Activated T-cell treated with anti-CD3 and anti-CD28 coated beads, Interleukin-2, amount 50 U/mL, for 4 hours (primary cell): ENCODE measurements around the gene GATB. TPM values are rescaled to one million over a fixed set of nuclear protein-coding genes. Genes with fewer than 3 reads are reported as not detected.

Source experiments
- ATAC-seq, 2 donors: fragments of 200-7000 bp; cut with Tn5 transposase; one replicate each; pipeline ENCODE4 v1.10.0; 2021
- DNase-seq: peaks from one replicate; pipeline ENCODE4 v3.0.0-alpha.2; 2020
- H3K27me3 Mint-ChIP-seq: one replicate; pipeline ENCODE4 v1.8.0; 2021; ENCODE audit warnings: low read depth, mixed read lengths
- H3K36me3 Mint-ChIP-seq: one replicate; pipeline ENCODE4 v1.8.0; 2022; ENCODE audit warnings: mixed read lengths; ENCODE audit not compliant: insufficient read depth
- H3K4me1 Mint-ChIP-seq: one replicate; pipeline ENCODE4 v1.8.0; 2021; ENCODE audit warnings: low read depth, mixed read lengths
- H3K4me3 Mint-ChIP-seq: one replicate; pipeline ENCODE4 v1.8.0; 2021; ENCODE audit warnings: mild to moderate bottlenecking, moderate library complexity, mixed read lengths
- H3K9me3 Mint-ChIP-seq: one replicate; pipeline ENCODE4 v1.8.0; 2021; ENCODE audit warnings: mixed read lengths
- total RNA-seq, 3 donors: library from RNA; stranded (reverse); gene quantifications; one replicate each; pipeline ENCODE4 v1.2.1, GENCODE V29; 2021

Gene GATB
- total RNA-seq, 3 donors from 2014 or later, result 18.9 to 23.9 (median 23.2) TPM

DNA sequence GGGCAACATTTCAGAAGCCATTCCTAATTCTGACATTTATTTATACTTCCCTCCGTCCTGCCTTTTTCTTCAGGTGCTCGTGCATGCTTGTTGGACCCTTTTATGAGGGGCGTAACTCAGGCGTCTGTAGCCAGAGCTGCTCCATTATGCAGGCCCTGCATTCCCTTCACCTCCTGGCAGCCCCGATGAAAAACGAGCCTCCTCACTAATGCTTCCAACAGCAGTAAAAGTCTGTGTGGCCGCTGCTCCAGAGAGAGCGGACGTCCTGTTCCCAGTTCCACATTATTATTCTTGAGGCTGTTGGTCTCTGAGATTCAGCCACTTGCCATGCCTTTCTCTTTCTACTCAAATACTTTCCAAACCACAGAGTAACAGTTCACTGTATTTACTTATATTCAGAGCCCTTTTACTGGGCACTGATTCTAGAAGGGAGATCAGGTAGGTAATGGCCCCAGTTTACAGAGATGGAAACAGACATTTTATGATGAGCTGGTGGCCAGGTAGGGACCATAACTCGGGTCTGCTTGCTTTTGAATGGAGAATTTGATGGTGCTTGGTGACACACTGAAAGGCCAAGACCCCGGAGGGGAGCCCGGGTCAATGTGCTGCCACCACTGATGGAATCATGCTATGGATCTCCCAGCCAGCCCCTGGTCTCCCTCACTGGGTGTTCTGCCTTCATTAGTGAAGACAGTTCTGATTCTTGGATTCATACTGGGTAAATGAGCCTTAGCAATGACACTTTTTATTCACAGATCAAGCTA lies 101.0 kb downstream of the GATB start:
- no peaks in the 10 kb centered on the region for H3K36me3 Mint-ChIP-seq
- H3K27me3 Mint-ChIP-seq, result no peaks in the 10 kb centered on the region
- DNase-seq (no peak), ATAC-seq (no peak)
- H3K4me3 Mint-ChIP-seq, result no peak overlapping the region
- H3K9me3 Mint-ChIP-seq, result no peaks in the 10 kb centered on the region
- H3K4me1 Mint-ChIP-seq, result peaks cover 9% of the 10 kb centered on the region

DNA sequence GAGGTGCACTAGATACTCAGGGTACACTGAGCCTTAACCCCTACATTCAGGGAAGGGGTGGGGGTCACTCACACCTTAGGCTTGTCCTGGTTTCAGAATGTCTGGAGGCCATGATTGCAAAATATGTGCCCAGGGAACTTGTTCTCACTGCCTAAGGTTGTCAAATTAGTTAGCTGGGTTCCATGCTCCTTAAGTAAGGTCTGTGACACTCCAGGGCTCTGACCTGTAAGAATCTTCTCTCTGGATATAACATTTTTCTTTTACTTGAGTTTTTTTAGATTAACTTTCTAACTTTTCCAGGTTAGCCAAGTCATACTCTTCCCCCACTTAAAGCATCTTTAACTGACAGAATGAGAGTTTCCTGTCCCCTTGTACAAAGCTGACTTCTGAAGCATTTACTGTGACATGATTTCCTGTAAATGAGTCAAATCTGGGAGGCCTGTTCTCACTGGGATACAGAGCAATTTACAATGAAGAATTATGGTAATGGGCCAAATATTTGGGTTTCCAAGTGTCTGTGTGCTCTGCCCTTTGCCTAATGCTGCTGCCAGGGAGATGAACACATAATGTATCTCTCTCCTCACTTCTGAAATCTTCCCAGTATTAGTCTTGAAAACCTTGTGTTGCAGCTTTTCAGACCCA lies 101.7 kb downstream of the GATB start:
- H3K27me3 Mint-ChIP-seq, result no peaks in the 10 kb centered on the region
- ATAC-seq, result peak in 1 of 2 donors; percentile 75
- H3K9me3 Mint-ChIP-seq, result no peaks in the 10 kb centered on the region
- no peak for DNase-seq
- no peak overlapping the region for H3K4me3 Mint-ChIP-seq
- H3K4me1 Mint-ChIP-seq, result peaks cover 9% of the 10 kb centered on the region
- no peaks in the 10 kb centered on the region for H3K36me3 Mint-ChIP-seq

DNA sequence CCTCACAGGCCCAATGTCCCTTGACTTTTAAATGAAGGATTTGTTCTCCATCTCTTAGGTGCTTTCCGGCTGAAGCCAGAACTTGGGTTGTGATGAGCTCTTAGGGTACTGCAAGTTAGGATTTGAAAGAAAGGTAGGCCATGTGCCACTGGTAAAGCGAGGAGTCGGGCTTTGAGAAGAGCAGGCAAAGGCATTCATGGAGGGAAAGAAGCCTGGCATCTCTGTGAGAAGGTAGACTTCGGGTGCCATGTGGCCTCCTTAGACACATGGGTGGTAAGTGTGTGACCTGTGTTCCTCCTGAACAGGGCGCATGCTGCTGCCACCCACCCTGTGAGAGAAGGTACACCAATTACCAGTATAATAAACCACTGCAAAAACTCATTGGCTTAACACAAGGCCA lies 102.9 kb downstream of the GATB start:
- no peaks in the 10 kb centered on the region for H3K9me3 Mint-ChIP-seq

DNA sequence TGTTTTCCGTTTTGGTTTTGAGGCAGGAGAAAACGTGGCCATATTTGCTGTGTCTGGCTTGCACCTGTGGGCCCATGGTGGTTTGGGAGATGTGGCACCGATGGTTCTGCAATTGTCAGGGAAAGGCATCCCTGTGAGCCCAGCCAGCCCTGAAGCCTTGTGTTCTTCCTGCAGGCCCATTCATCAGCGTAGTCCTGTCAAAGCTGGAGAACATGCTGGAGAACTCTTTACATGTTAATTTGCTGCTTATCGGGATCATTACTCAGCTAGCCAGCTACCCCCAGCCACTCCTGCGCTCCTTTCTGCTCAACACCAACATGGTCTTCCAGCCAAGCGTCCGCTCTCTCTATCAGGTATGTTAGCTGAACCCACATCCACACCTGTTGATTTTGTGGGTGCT lies 104.7 kb downstream of the GATB start:
- no peaks in the 10 kb centered on the region for H3K27me3 Mint-ChIP-seq
- H3K36me3 Mint-ChIP-seq, result no peaks in the 10 kb centered on the region
- DNase-seq (no peak), ATAC-seq (no peak)
- no peak overlapping the region for H3K4me3 Mint-ChIP-seq
- peaks cover 9% of the 10 kb centered on the region for H3K4me1 Mint-ChIP-seq
- no peaks in the 10 kb centered on the region for H3K9me3 Mint-ChIP-seq

More for the DNA sequence above, 102.9 kb downstream of the GATB start:
- no peaks in the 10 kb centered on the region for H3K27me3 Mint-ChIP-seq
- H3K4me1 Mint-ChIP-seq, result peaks cover 9% of the 10 kb centered on the region
- no peaks in the 10 kb centered on the region for H3K36me3 Mint-ChIP-seq
- no peak overlapping the region for H3K4me3 Mint-ChIP-seq
- no peak for DNase-seq
- ATAC-seq, result no peak

DNA sequence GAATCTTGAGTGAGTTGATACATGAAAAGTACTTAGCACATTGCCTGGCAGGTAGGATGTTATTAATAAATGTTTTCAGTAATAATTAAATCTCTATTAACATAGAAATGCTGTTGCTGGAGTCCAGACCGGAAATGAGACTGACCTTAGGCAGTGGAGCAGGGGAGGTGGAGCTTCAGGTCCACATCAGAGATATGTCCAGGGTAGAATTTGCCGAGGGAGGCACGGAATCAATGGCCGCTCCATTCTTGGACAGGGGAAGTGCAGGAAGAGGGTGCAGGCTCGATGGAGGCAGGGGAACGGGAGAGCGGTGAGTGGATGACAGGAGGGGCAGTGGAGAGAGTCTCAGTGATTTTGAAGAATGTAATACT lies 107.3 kb downstream of the GATB start:
- Mint-ChIP-seq H3K36me3 (no peaks in the 10 kb centered on the region), H3K9me3 (no peaks in the 10 kb centered on the region), H3K27me3 (no peaks in the 10 kb centered on the region), H3K4me3 (no peak overlapping the region), H3K4me1 (no peaks in the 10 kb centered on the region)
- no peak for DNase-seq
- ATAC-seq, result no peak

DNA sequence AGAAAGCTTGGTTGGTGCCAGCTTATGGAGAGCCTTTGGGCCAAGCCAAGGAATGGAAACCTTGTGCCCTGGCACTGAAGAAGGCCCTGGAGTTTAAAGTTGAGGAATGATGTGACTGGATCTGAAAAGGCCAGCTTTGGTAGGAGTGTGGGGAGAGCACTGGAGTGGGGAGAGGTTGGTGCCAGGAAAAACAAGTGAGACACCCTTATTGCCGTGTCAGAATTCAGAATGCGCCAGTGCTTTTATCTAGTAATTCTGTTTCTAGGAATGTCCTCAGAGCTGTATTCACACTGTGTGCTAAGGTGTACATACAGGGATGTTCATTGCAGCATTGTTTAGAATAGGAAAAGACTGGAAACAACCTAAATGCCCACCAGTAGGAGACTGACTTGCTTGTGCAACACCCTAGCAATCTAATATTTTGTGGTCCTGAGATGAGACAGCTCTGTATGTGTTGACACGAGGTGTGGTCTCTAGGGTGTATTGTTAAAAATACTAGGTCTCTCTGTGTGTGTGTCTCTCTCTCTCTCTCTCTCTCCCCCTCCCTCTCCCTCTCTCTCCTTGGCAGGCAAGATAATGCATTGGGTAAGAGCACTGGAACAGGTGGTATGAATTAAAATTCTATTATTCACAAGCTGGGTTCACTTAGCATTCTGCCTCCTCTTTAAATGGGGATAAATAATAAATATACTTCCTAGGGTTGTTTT lies 107.8 kb downstream of the GATB start:
- H3K4me3 Mint-ChIP-seq, result no peak overlapping the region
- ATAC-seq (no peak), DNase-seq (no peak)
- no peaks in the 10 kb centered on the region for H3K4me1 Mint-ChIP-seq
- no peaks in the 10 kb centered on the region for H3K9me3 Mint-ChIP-seq
- no peaks in the 10 kb centered on the region for H3K36me3 Mint-ChIP-seq
- no peaks in the 10 kb centered on the region for H3K27me3 Mint-ChIP-seq

DNA sequence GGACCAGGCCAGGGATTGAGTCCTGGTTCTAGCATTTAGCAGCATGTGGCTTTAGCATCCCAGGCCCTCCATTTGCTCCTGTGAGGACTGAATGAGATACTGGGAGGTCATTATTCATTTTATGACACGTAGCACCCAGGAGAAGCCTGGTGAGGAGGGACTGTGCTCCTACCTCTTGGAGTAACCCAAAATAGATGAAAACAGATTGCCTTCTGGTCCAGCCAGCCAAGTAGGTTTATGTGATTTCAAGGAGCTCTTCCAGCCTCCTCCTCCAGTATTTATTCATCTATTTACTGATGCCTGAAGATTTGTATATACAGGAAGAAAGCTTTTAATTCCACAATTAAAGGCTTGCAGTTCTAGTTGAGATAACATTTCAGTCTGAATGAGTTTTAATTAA lies 109.3 kb downstream of the GATB start:
- ATAC-seq, result no peak
- no peaks in the 10 kb centered on the region for H3K4me1 Mint-ChIP-seq
- H3K9me3 Mint-ChIP-seq, result no peaks in the 10 kb centered on the region
- DNase-seq, result no peak
- H3K4me3 Mint-ChIP-seq, result no peak overlapping the region
- no peaks in the 10 kb centered on the region for H3K36me3 Mint-ChIP-seq
- no peaks in the 10 kb centered on the region for H3K27me3 Mint-ChIP-seq

DNA sequence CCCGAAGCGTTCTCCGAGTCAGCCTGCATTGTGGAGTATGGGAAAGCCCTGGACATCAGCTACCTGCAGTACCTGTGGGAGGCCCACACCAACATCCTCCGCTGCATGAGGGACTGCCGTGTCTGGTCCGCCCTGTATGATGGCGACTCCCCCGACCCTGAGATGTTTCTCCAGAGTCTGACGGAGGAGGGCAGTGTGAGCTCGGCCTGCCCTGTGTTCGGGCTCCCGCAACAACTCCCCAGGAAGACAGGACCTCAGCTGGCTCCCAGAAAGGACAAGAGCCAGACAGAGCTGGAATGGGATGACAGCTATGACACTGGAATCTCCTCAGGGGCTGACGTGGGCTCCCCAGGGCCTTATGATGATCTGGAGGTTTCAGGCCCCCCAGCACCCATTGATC lies 111.3 kb downstream of the GATB start:
- DNase-seq, result no peak
- no peak for ATAC-seq
- Mint-ChIP-seq H3K4me3 (no peak overlapping the region), H3K36me3 (no peaks in the 10 kb centered on the region), H3K27me3 (no peaks in the 10 kb centered on the region), H3K9me3 (no peaks in the 10 kb centered on the region), H3K4me1 (no peaks in the 10 kb centered on the region)

DNA sequence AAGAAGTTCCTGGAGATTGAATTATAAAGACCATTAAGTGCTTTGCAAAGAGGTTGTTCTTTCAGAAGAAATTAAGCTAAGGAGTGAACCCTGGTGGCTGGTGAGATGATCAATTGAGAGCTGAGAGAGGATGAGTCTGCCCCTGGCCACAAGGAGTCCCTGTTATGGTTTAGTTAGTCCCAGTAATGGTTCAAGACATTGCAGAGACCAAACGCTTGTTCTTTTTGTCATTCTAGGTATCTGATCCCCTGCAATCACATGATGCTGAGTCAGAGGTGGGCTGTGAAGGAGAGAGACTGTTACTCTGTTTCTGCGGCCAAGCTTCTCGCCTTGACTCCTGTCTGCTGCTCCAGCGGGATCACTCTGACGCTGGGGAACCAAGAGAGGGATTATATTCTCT lies 114.5 kb downstream of the GATB start:
- H3K4me1 Mint-ChIP-seq, result no peaks in the 10 kb centered on the region

DNA sequence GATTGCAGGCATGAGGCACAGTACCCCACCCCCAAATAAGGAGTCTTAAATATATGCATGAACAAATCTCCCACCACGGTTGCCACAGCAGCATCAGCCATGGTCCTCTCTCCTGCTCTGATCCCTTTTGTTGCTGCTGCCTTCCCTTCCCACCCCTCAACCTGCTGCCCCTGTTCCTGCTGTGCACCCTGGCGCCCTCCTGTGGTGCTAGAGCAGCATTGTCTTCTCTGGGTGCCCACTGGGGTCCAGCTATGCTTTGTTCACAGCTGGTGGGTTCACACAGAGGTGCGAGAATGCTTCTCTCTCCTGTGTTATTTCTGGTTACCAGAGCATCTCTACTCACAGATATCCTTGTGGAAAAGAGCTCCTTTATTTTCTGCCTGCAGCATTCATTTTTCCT lies 116.2 kb downstream of the GATB start:
- Mint-ChIP-seq H3K27me3 (no peaks in the 10 kb centered on the region), H3K9me3 (no peaks in the 10 kb centered on the region), H3K4me3 (no peak overlapping the region), H3K4me1 (no peaks in the 10 kb centered on the region), H3K36me3 (no peaks in the 10 kb centered on the region)
- ATAC-seq (no peak), DNase-seq (no peak)

More for the DNA sequence above, 114.5 kb downstream of the GATB start:
- ATAC-seq (no peak), DNase-seq (no peak)
- H3K27me3 Mint-ChIP-seq, result no peaks in the 10 kb centered on the region
- no peaks in the 10 kb centered on the region for H3K9me3 Mint-ChIP-seq
- H3K36me3 Mint-ChIP-seq, result no peaks in the 10 kb centered on the region
- no peak overlapping the region for H3K4me3 Mint-ChIP-seq

DNA sequence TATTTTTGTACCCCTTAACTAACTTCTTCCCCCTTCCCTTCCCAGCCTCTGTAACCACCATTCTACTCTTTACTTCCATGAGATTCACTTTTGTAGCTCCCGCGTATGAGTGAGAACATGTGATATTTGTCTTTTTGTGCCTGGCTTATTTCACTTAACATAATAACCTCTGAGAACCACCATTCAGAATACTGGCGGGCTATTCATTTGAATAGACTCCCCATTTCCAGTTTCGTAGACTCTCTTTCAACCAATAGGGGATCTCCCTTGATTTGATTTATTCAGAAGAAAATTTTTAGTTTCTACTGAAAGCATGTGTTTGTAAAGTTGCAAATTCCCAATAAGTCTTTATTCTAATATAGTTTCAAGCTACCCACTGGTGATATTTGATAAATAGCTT lies 117.2 kb downstream of the GATB start:
- Mint-ChIP-seq H3K4me3 (no peak overlapping the region), H3K4me1 (no peaks in the 10 kb centered on the region), H3K36me3 (no peaks in the 10 kb centered on the region), H3K27me3 (no peaks in the 10 kb centered on the region), H3K9me3 (no peaks in the 10 kb centered on the region)
- ATAC-seq (no peak), DNase-seq (no peak)

DNA sequence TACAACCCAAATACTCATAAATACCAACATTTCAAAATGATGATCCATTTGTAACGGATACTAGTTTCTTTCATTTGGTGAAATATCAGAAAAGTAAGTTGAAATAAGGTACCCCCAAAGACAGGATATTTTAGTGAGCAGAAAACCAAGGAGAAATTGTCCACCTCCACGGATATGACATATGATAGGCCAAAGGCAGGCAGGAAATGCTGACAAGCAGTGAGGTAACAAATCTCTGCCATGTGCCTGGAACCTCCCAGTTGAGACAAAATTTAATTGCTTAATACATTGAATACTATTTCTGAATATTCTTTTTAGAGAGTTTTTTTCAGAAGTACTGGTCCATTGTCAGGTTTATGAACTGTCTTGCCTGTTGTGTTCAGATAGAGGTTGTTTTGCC lies 118.8 kb downstream of the GATB start:
- DNase-seq (no peak), ATAC-seq (no peak)
- H3K9me3 Mint-ChIP-seq, result no peaks in the 10 kb centered on the region
- H3K4me3 Mint-ChIP-seq, result no peak overlapping the region
- H3K36me3 Mint-ChIP-seq, result no peaks in the 10 kb centered on the region
- no peaks in the 10 kb centered on the region for H3K27me3 Mint-ChIP-seq
- H3K4me1 Mint-ChIP-seq, result no peaks in the 10 kb centered on the region

DNA sequence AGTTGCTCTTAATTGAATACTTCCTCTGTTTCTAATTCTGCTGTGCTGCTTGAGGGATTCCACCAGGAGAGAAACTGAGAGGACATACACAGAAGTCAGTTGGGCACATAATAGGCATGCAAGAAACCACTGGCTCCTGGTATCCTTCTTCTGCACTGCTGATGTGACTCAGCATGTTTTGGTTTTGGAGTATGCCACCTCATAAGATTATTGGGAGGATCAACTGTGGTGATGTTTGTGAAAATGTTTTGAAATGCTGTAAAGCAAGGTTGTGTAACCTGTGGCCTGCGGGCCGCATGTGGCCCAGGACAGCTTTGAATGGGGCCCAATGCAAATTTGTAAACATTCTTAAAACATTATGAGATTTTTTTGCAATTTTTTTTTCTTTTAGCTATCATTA lies 119.6 kb downstream of the GATB start:
- H3K27me3 Mint-ChIP-seq, result no peaks in the 10 kb centered on the region
- no peak overlapping the region for H3K4me3 Mint-ChIP-seq
- DNase-seq (no peak), ATAC-seq (no peak)
- H3K9me3 Mint-ChIP-seq, result no peaks in the 10 kb centered on the region
- H3K4me1 Mint-ChIP-seq, result no peaks in the 10 kb centered on the region
- no peaks in the 10 kb centered on the region for H3K36me3 Mint-ChIP-seq

DNA sequence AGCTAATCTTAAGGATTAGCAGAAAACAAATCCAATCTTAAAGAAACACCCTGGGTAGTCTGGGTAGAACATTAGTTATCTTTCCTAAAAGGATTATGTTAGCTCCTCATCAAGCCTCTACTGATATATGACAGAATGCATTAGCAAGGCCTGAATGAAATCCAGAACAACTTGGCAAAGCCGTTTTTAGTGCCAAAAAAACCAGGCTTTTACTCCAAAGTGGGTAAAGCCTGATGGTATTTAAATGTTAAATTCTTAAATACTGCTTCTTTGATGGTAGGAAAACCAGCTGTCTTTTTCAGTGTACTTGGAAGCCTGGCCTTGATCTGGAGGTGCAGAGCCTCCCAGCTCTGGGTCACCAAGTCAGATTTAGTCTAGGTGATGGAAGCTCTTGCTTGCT lies 120.4 kb downstream of the GATB start:
- H3K4me3 Mint-ChIP-seq, result no peak overlapping the region
- no peaks in the 10 kb centered on the region for H3K4me1 Mint-ChIP-seq
- H3K36me3 Mint-ChIP-seq, result no peaks in the 10 kb centered on the region
- ATAC-seq (no peak), DNase-seq (no peak)
- H3K9me3 Mint-ChIP-seq, result no peaks in the 10 kb centered on the region
- peaks cover 2% of the 10 kb centered on the region for H3K27me3 Mint-ChIP-seq

DNA sequence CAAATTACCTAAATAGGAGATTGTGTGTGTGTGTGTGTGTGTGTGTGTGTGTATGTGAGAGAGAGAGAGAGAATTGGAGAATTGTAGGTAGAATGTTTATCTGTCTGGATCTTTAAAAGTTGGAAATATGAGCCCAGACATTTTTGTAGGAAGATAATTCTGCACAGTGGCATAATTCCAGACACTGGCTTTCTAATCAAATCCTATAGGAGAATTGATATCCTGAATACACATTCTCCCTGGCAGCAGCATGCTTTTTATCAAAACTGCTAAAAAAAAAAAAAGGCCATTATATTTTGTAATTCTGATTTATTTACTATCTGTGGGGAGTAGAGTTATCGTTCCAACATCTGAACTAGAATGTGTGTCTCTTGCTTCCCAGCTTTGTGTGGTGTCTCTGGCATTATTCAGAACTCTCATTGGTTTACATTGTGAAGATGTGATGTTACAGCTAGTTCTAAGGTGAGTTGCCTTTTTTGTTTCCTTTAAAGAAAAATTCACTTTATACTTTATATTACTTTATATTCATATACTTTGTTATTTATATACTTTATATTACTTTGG lies 122.4 kb downstream of the GATB start:
- ATAC-seq (no peak), DNase-seq (no peak)
- H3K4me3 Mint-ChIP-seq, result no peak overlapping the region
- H3K4me1 Mint-ChIP-seq, result no peaks in the 10 kb centered on the region
- H3K9me3 Mint-ChIP-seq, result no peaks in the 10 kb centered on the region
- peaks cover 2% of the 10 kb centered on the region for H3K27me3 Mint-ChIP-seq
- H3K36me3 Mint-ChIP-seq, result no peaks in the 10 kb centered on the region
